Measurements from ENCODE around the gene KRT1.

The KRT1 gene

DNA sequence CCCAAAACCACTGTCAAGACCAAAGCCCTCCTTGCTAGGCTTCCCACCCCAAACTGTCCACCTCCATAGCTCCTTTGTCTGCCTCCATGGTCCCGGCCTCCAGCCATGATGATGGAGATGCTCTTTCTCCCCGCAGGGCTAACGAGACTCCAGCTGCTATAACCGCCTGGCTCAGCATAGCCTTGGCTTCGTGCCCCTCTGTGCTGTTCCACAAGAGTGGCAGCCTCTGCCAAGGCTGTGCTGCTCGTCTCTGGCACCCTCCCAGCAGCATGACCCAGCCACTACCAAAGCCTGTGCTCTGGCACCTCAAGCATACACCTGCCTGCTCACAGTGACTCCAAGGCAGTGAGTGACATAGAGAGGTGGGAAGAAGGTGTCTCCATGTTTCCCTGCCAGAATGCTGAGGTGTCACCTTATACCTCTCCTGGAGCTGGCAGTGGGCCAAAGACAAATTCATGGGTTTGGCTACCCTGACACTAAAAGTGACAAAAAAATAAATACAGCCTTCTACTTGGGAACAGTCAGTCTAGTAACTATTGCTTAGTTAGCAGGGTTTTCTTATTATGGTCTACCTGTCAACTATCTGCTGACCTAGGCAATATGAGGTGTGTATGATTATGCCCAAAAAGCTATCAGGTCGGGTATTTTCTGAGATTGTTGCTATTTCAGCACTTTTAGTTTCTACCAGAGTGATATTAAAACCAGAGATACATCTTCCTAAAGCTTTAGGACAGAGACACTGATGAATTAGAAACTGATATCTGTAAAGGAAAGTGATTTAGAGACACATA, 45.7 kb downstream of the KRT1 start:
- TF ChIP-seq GATA3 (IDR thresholded peaks at IDR 0.05; ENCODE audit: low read depth, low read length) (no peak), GATA2 (IDR thresholded peaks at IDR 0.05; ENCODE audit: low read depth, low read length) (no peak)

DNA sequence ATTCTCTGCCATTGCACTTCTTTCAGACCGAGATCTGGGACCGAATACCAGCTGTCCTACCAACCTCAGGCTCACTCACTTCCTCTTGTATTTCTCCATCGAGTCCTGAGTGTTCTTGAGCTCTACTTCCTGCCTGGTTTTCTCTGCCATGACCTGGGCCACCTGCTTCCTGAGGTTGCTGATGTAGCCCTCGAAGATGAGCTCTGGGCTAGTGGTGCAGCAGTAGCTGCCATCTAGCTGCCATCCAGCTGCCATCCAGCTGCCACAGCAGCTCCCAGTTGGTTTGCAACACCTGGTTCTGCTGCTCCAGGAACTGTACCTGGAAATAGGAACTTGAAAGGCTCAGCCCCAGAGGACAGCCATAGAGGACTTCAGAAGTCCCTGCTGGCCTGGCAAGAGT, 46.8 kb downstream of the KRT1 start:
- TF ChIP-seq GATA2 (IDR thresholded peaks at IDR 0.05; ENCODE audit: low read depth, low read length) (no peak), GATA3 (IDR thresholded peaks at IDR 0.05; ENCODE audit: low read depth, low read length) (no peak)

GRCh38 chr12:52632656-52633055, 47.6 kb downstream of the KRT1 start:
- TF ChIP-seq GATA2 (IDR thresholded peaks at IDR 0.05; ENCODE audit: low read depth, low read length) = no peak
- TF ChIP-seq GATA3 (IDR thresholded peaks at IDR 0.05; ENCODE audit: low read depth, low read length) = no peak

- TF ChIP-seq GATA2 (IDR thresholded peaks at IDR 0.05; ENCODE audit: low read depth, low read length) = no peak
- no peak for TF ChIP-seq GATA3 (IDR thresholded peaks at IDR 0.05; ENCODE audit: low read depth, low read length)
Observed at GRCh38 chr12:52631676-52632459, 48.3 kb downstream of the KRT1 start.

GRCh38 chr12:52631264-52631663, 48.9 kb downstream of the KRT1 start:
- TF ChIP-seq GATA2 (IDR thresholded peaks at IDR 0.05; ENCODE audit: low read depth, low read length) (no peak), GATA3 (IDR thresholded peaks at IDR 0.05; ENCODE audit: low read depth, low read length) (no peak)

DNA sequence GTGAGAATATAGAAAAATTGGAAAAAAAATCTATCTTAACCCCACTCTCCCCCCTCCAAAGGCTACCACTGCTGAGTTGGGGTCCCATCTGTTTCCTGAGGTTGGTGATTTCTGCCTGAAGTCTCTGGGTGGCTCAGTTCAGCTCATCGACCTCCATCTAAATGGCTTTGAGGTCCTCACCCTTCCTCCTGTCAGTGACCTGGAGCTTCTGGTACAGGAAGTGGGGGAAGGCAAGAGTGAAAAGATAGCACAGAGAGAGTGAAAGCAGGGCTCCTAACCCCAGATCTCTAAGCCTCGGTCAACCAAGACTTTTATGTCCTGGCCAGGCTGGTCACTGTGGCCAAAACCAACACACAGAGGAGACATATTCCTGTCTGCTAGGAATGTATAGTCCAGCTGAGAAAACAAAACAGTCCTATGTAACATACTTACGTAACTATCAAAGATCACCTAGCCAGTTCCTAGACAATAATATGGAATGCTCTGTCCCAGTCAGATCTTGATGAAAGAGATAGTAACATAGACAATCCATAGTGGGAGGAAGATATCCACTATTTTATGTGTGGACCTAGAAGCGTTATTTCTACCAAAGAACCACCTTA, 49.5 kb downstream of the KRT1 start:
- TF ChIP-seq GATA2 (IDR thresholded peaks at IDR 0.05; ENCODE audit: low read depth, low read length) = no peak

- TF ChIP-seq GATA3 (IDR thresholded peaks at IDR 0.05; ENCODE audit: low read depth, low read length) (no peak), GATA2 (IDR thresholded peaks at IDR 0.05; ENCODE audit: low read depth, low read length) (no peak)
Observed at GRCh38 chr12:52630008-52630500, 50.2 kb downstream of the KRT1 start.

GRCh38 chr12:52629281-52630007, 50.8 kb downstream of the KRT1 start:
- no peak for TF ChIP-seq GATA2 (IDR thresholded peaks at IDR 0.05; ENCODE audit: low read depth, low read length)
- no peak for TF ChIP-seq GATA3 (IDR thresholded peaks at IDR 0.05; ENCODE audit: low read depth, low read length)

DNA sequence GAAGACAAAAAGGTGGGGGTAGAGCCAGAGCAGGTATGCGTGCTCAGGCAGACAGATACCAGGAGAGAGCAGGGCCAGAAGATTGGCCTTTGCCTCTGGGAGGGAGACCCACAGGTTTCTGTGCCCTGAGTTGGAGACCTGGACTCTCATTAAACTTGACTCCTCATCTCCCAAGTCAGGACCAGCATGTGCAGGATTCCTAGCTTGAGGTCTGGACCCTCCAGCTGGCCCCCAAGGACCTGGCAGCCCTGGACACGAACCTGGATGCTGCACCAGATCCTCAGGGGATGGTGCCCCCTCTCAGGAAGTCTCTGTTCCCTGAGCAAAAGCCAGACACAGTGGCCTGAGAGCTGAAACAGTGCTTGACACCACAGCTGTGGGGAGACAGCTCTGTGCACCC, 51.4 kb downstream of the KRT1 start:
- no peak for TF ChIP-seq GATA3 (IDR thresholded peaks at IDR 0.05; ENCODE audit: low read depth, low read length)
- TF ChIP-seq GATA2 (IDR thresholded peaks at IDR 0.05; ENCODE audit: low read depth, low read length) = no peak

GRCh38 chr12:52628111-52628507, 52.1 kb downstream of the KRT1 start:
- TF ChIP-seq GATA2 (IDR thresholded peaks at IDR 0.05; ENCODE audit: low read depth, low read length) (no peak), GATA3 (IDR thresholded peaks at IDR 0.05; ENCODE audit: low read depth, low read length) (no peak)

DNA sequence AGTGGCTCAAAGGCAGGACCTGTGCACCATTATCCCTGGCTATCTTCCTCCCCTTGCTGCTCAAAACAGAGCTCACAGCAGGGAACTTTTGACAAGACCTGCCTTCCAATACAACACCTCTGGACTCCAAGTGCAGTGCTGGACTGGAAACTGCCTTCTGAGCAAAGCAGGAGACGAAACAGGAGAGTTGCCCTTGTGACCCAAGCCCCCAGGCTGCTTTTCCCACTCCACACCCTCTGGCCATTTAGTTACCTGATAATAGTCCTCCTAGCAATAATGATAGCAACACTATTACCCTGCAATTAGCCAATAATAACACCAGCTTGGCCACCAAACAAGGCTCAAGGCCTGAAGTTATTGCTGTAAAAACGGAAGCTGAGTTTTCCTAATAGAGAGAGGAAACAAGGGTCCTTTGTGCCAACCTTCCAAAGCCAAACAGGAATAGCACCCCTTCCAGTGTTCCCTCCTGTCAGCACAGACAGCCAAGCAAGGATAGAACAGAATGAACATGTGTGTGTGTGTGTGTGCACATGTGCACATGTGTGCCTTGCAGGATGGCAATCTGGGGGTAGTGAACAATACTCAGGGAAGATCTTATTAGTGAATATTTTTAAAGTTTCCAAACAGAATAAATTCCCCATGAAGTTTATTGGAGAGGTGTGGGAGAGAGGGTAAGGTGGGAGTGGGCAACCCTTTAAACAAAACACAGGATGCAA, 52.7 kb downstream of the KRT1 start:
- TF ChIP-seq GATA3 (IDR thresholded peaks at IDR 0.05; ENCODE audit: low read depth, low read length) = no peak
- TF ChIP-seq GATA2 (IDR thresholded peaks at IDR 0.05; ENCODE audit: low read depth, low read length) = no peak
